GM12865 (cell line): Measurements from ENCODE around the gene BCAN.

ENCODE experiments used
- DNase-seq: peaks from one replicate; pipeline ENCODE4 v3.0.0; 2010; ENCODE audit warnings: low read depth
- H3K4me3 ChIP-seq: 2 replicates; pipeline ENCODE4 v1.5.1; 2011; ENCODE audit warnings: mild to moderate bottlenecking, low read depth, low read length, control low read depth
- CTCF ChIP-seq: IDR thresholded peaks from 2 replicates; pipeline ENCODE4 v1.5.1; 2011; ENCODE audit warnings: low read length, control low read depth, low read depth, inconsistent platforms; ENCODE audit not compliant: insufficient read depth; ENCODE audit errors: missing control alignments

The BCAN gene

GRCh38 chr1:156693848-156694689 lies 52.2 kb downstream of the BCAN start:
- no peak for TF ChIP-seq CTCF
- H3K4me3 ChIP-seq: no peak overlapping the region
- no peak for DNase-seq

GRCh38 chr1:156694690-156694962 lies 52.7 kb downstream of the BCAN start:
- no peak for DNase-seq
- H3K4me3 ChIP-seq: no peak overlapping the region
- TF ChIP-seq CTCF: no peak

- TF ChIP-seq CTCF: no peak
- DNase-seq: no peak
- no peak overlapping the region for H3K4me3 ChIP-seq
Measured at GRCh38 chr1:156696755-156697154, 54.8 kb downstream of the BCAN start.

- no peak for TF ChIP-seq CTCF
- H3K4me3 ChIP-seq: no peak overlapping the region
- no peak for DNase-seq
Measured at GRCh38 chr1:156697481-156697880, 55.6 kb downstream of the BCAN start.

- DNase-seq: no peak
- no peak for TF ChIP-seq CTCF
- H3K4me3 ChIP-seq: no peak overlapping the region
Measured at GRCh38 chr1:156698995-156699394, 57.1 kb downstream of the BCAN start.

GRCh38 chr1:156700736-156701531 lies 59.0 kb downstream of the BCAN start:
- TF ChIP-seq CTCF: no peak

More at GRCh38 chr1:156700736-156701531, 59.0 kb downstream of the BCAN start:
- DNase-seq: no peak
- H3K4me3 ChIP-seq: no peak overlapping the region
